HepG2 (cell line): ENCODE data around the gene RAE1. TPM values are rescaled to one million over a fixed set of nuclear protein-coding genes. Genes with fewer than 3 reads are reported as not detected.

Source experiments
- ATAC-seq: fragments of 200-7000 bp; cut with Tn5 transposase; 3 replicates; pipeline ENCODE4 v1.9.1; 2020; ENCODE audit warnings: mild to moderate bottlenecking, moderate library complexity
- BruUV-seq: library from RNA; stranded (reverse); fragments of 400-500 nt; replicated peaks from 2 replicates; lab custom pipeline; 2021; lab: Mats Ljungman, UMichigan
- CTCF ChIA-PET: fragments of 300-600 bp; formaldehyde crosslinking; extraction: SDS; loops from one replicate; lab custom pipeline; 2021; ENCODE audit warnings: low total read pairs, inconsistent platforms, low intra/inter-chr PET ratio; lab: Yijun Ruan, JAX
- POLR2A ChIA-PET: fragments of 350-600 bp; sonication (Branson Sonifier 250); formaldehyde crosslinking; loops from one replicate; lab custom pipeline; 2020; ENCODE audit warnings: antibody characterized with exemption, inconsistent platforms; lab: Yijun Ruan, JAX
- DNase-seq: peaks from one replicate; pipeline ENCODE4 v3.0.0-alpha.2; 2015; ENCODE audit warnings: low spot score
- FAIRE-seq: peaks from 3 replicates; lab custom pipeline; 2011; peaks lifted over from hg19 to GRCh38; lab: Jason Lieb, UNC
- H2AFZ ChIP-seq: one replicate; pipeline ENCODE4 v1.6.1; 2011; ENCODE audit warnings: low read length, inconsistent platforms
- H3K27ac ChIP-seq: fragments of 300-600 bp; 3 replicates; pipeline ENCODE4 v1.8.0; 2011; ENCODE audit warnings: mixed run types, mild to moderate bottlenecking, mixed read lengths, low read length, inconsistent platforms; ENCODE audit not compliant: insufficient read depth; ENCODE audit errors: extremely low read length
- H3K27me3 ChIP-seq, 2 experiments: fragments of 200-600 bp in 1 of 2; 2 replicates in 1 of 2; 3 replicates in 1 of 2; pipeline versions ENCODE4 v1.6.0 to v1.8.0; 2011; ENCODE audit warnings: low read length in 2 of 2, mild to moderate bottlenecking in 2 of 2, moderate library complexity in 2 of 2, inconsistent platforms in 1 of 2; ENCODE audit not compliant: insufficient read depth in 2 of 2, control insufficient read depth in 1 of 2
- H3K36me3 ChIP-seq, 2 experiments: fragments of 200-600 bp in 1 of 2; replicated peaks in 1 of 2; 2 replicates in 1 of 2; 3 replicates in 1 of 2; pipeline versions ENCODE4 v1.5.1 to v1.8.0; 2011; ENCODE audit warnings: low read length in 2 of 2, inconsistent platforms in 1 of 2; ENCODE audit not compliant: insufficient read depth in 2 of 2, control insufficient read depth in 1 of 2
- H3K4me1 ChIP-seq: 2 replicates; pipeline ENCODE4 v1.5.1; 2012; ENCODE audit warnings: low read length, inconsistent platforms; ENCODE audit not compliant: insufficient read depth
- H3K4me2 ChIP-seq: 2 replicates; pipeline ENCODE4 v1.6.0; 2011; ENCODE audit warnings: low read depth, low read length, inconsistent platforms
- H3K4me3 ChIP-seq, 3 experiments: fragments of 200-600 bp in 1 of 3; sonication (generic), shearing (Covaris generic) in 1 of 3; replicated peaks in 1 of 3; 2 replicates each; pipeline ENCODE4 v1.5.1; 2011 to 2016; ENCODE audit warnings: low read length in 3 of 3, inconsistent platforms in 2 of 3, low read depth in 2 of 3, mild to moderate bottlenecking in 2 of 3, control low read depth in 1 of 3, mixed read lengths in 1 of 3; ENCODE audit not compliant: insufficient read depth in 1 of 3
- H3K79me2 ChIP-seq: one replicate; pipeline ENCODE4 v1.6.1; 2011; ENCODE audit warnings: low read length, inconsistent platforms; ENCODE audit not compliant: insufficient read depth
- H3K9ac ChIP-seq: 2 replicates; pipeline ENCODE4 v1.6.0; 2011; ENCODE audit warnings: mild to moderate bottlenecking, low read depth, low read length, inconsistent platforms; ENCODE audit not compliant: insufficient read depth
- H3K9me3 ChIP-seq: 2 replicates; pipeline ENCODE4 v1.5.1; 2012; ENCODE audit warnings: mild to moderate bottlenecking, low read length
- H4K20me1 ChIP-seq: 2 replicates; pipeline ENCODE4 v1.6.0; 2011; ENCODE audit warnings: inconsistent platforms, mild to moderate bottlenecking, low read length, moderate library complexity; ENCODE audit not compliant: insufficient read depth
- AKAP8 ChIP-seq: sonication (generic); formaldehyde crosslinking; IDR thresholded peaks from 2 replicates; pipeline ENCODE4 v1.5.1; 2020; ENCODE audit warnings: mild to moderate bottlenecking, missing genetic modification reagents
- DNMT1 ChIP-seq: sonication (generic); formaldehyde crosslinking; IDR thresholded peaks from 2 replicates; pipeline ENCODE4 v1.5.1; 2020; ENCODE audit warnings: mild to moderate bottlenecking, missing genetic modification reagents
- GATAD1 ChIP-seq: IDR thresholded peaks from 2 replicates; pipeline ENCODE4 v1.6.1; 2016; ENCODE audit warnings: missing genetic modification reagents, missing compliant biosample characterization
- GTF3A ChIP-seq: sonication (generic); formaldehyde crosslinking; conservative IDR thresholded peaks from 2 replicates; pipeline ENCODE4 v1.4.0; 2020; ENCODE audit warnings: mild to moderate bottlenecking, missing genetic modification reagents
- MIER3 ChIP-seq: IDR thresholded peaks from 2 replicates; pipeline ENCODE4 v1.6.1; 2016; ENCODE audit warnings: missing compliant biosample characterization, borderline replicate concordance
- SIN3A ChIP-seq: IDR thresholded peaks from 2 replicates; pipeline ENCODE4 v1.6.1; 2011; ENCODE audit warnings: low read depth, mild to moderate bottlenecking, control low read depth, low read length, borderline replicate concordance
- SRSF4 ChIP-seq: fragments of 200-400 bp; formaldehyde crosslinking; IDR thresholded peaks from one replicate; pipeline ENCODE4 v1.6.1; 2018; ENCODE audit warnings: mild to moderate bottlenecking, low read depth, low read length, moderate library complexity; ENCODE audit not compliant: poor library complexity, severe bottlenecking
- ZFP1 ChIP-seq: IDR thresholded peaks from 2 replicates; pipeline ENCODE4 v1.6.1; 2016
- ZNF670 ChIP-seq: sonication (generic); formaldehyde crosslinking; IDR thresholded peaks from 2 replicates; pipeline ENCODE4 v1.8.0; 2022; ENCODE audit warnings: mild to moderate bottlenecking, missing genetic modification reagents, borderline replicate concordance
- ZNF777 ChIP-seq: sonication (generic); formaldehyde crosslinking; IDR thresholded peaks from 2 replicates; pipeline ENCODE4 v1.4.0; 2020; ENCODE audit warnings: missing genetic modification reagents
- ZNF879 ChIP-seq: sonication (generic); formaldehyde crosslinking; IDR thresholded peaks from 2 replicates; pipeline ENCODE4 v1.8.1; 2023; ENCODE audit warnings: missing genetic modification reagents
- WGBS: methylation state at CpG from one replicate; pipeline ENCODE4 v1.1.6; 2017; ENCODE audit warnings: low lambda C conversion rate; 5-methylcytosine and 5-hydroxymethylcytosine counted together
- in situ Hi-C: cut with HindIII; loops from 2 replicates; pipeline ENCODE4 v1.10.0; 2017; ENCODE audit warnings: low pct_unique_long_range_greater_than_20kb; ENCODE audit not compliant: extremely low pct_ligation_motif_present
- intact Hi-C: fragments of 100-400 bp; cut with micrococcal nuclease; formaldehyde crosslinking; loops from one replicate; pipeline ENCODE4 v1.10.0; 2022; ENCODE audit not compliant: unreplicated experiment
- polyA plus RNA-seq, 8 experiments: library from polyadenylated mRNA; depleted of rRNA in 3 of 8; stranded (reverse) in 7 of 8; unstranded in 1 of 8; fragments of >200 nt; fragmentation: Illumina TruSeq in 4 of 8; extraction: Trizol in 4 of 8; gene quantifications; 2 replicates each; pipeline versions ENCODE4 v1.2.1 to v1.2.3, GENCODE V29; 2011 to 2016; ENCODE audit warnings: low read depth in 4 of 8, missing spikeins in 1 of 8, mixed read lengths in 1 of 8; ENCODE audit not compliant: insufficient read depth in 1 of 8
- total RNA-seq, 5 experiments: library from RNA; depleted of rRNA; stranded (reverse); fragments of >200 nt; fragmentation: Illumina TruSeq; extraction: Trizol; gene quantifications; 2 replicates each; pipeline ENCODE4 v1.2.3, GENCODE V29; 2016; ENCODE audit warnings: low read depth in 1 of 5
- TF ChIP-seq, protein P1 (sequence below): sonication (generic); formaldehyde crosslinking; IDR thresholded peaks from 2 replicates; pipeline ENCODE4 v1.4.0; 2020; ENCODE audit warnings: missing genetic modification reagents
- TF ChIP-seq, protein P2 (sequence below): sonication (generic); formaldehyde crosslinking; IDR thresholded peaks from 2 replicates; pipeline ENCODE4 v1.4.0; 2020; ENCODE audit warnings: missing genetic modification reagents

RAE1 gene
- total and polyA plus RNA-seq, 2 of the 13 experiments (the other 11 are each of a cell fraction or from before 2014, with no cell fraction given), result 36.1 to 72.9 TPM

DNA sequence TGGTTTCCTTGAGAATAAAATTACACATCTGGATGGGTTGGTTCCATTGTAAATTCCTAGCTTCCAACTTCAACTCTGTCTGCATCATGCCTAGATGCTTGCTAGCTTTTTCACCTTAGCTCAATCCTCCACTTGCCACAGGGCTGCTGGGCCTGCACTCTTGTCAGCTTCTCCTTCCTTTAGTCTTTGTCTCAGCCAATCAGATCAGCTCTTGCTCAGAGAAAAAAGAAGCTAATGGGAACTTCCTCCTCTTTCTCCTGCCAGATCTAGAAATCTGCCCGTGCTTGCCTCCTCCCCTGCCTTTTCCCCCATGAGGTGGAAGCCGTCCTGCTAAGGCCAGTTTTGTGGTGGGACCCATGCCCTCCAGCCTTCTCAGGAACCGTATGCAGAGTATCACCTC, 18.5 kb downstream of the RAE1 start:
- Histone ChIP-seq H3K9me3 (no peaks in the 10 kb centered on the region), H3K9ac (no peak overlapping the region), H3K36me3 (peaks cover 69 to 92% of the 10 kb centered on the region in 2 experiments), H4K20me1 (no peaks in the 10 kb centered on the region), H2AFZ (no peak overlapping the region), H3K27ac (no peak overlapping the region), H3K27me3 (no peaks in the 10 kb centered on the region), H3K4me3 (no peak overlapping the region), H3K4me2 (no peak overlapping the region), H3K4me1 (no peaks in the 10 kb centered on the region), H3K79me2 (no peaks in the 10 kb centered on the region)
- in situ Hi-C loops, result no loop called here
- no peak for DNase-seq
- CTCF ChIA-PET, result no interaction called here
- POLR2A ChIA-PET, result interaction anchor here (1.0 kb wide), 1 partner anchor 18 kb away, joined by 3 read pairs; the partner anchor contains the start of gene RAE1
- no TSS peak for BruUV-seq
- no peak for ATAC-seq
- WGBS, result 96% methylated on average over 3 of the region's 3 CpGs
- no peak for FAIRE-seq
- intact Hi-C loops, result no loop called here
- TF ChIP-seq, protein P1, sequence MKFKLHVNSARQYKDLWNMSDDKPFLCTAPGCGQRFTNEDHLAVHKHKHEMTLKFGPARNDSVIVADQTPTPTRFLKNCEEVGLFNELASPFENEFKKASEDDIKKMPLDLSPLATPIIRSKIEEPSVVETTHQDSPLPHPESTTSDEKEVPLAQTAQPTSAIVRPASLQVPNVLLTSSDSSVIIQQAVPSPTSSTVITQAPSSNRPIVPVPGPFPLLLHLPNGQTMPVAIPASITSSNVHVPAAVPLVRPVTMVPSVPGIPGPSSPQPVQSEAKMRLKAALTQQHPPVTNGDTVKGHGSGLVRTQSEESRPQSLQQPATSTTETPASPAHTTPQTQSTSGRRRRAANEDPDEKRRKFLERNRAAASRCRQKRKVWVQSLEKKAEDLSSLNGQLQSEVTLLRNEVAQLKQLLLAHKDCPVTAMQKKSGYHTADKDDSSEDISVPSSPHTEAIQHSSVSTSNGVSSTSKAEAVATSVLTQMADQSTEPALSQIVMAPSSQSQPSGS (CRISPR knock-in tag), result no peak
- no peak for TF ChIP-seq ZNF670
- TF ChIP-seq GATAD1 (CRISPR knock-in tag), result no peak
- TF ChIP-seq SRSF4, result no peak
- no peak for TF ChIP-seq MIER3 (CRISPR knock-in tag)
- TF ChIP-seq ZNF879 (CRISPR knock-in tag), result no peak
- TF ChIP-seq, protein P2, sequence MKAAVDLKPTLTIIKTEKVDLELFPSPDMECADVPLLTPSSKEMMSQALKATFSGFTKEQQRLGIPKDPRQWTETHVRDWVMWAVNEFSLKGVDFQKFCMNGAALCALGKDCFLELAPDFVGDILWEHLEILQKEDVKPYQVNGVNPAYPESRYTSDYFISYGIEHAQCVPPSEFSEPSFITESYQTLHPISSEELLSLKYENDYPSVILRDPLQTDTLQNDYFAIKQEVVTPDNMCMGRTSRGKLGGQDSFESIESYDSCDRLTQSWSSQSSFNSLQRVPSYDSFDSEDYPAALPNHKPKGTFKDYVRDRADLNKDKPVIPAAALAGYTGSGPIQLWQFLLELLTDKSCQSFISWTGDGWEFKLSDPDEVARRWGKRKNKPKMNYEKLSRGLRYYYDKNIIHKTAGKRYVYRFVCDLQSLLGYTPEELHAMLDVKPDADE (CRISPR knock-in tag), result no peak
- no peak for TF ChIP-seq ZNF777
- no peak for TF ChIP-seq AKAP8
- no peak for TF ChIP-seq ZFP1 (CRISPR knock-in tag)
- no peak for TF ChIP-seq SIN3A
- TF ChIP-seq GTF3A (CRISPR knock-in tag), result no peak
- TF ChIP-seq DNMT1, result no peak
